WTC11 (cell line): Measurements from ENCODE around the gene PICK1. TPM values are rescaled to one million over a fixed set of nuclear protein-coding genes. Genes with fewer than 3 reads are reported as not detected.

ENCODE experiments used
- ATF3 ChIP-seq: sonication (generic); formaldehyde crosslinking; conservative IDR thresholded peaks from 2 replicates; pipeline ENCODE4 v1.8.1; 2022; ENCODE audit warnings: mild to moderate bottlenecking, missing genetic modification reagents
- ATF6 ChIP-seq: sonication (generic); formaldehyde crosslinking; IDR thresholded peaks from 2 replicates; pipeline ENCODE4 v1.8.1; 2023; ENCODE audit warnings: mild to moderate bottlenecking, missing genetic modification reagents
- CREM ChIP-seq: sonication (generic); formaldehyde crosslinking; IDR thresholded peaks from 2 replicates; pipeline ENCODE4 v1.8.1; 2022; ENCODE audit warnings: mild to moderate bottlenecking, missing genetic modification reagents, moderate library complexity
- CTCF ChIP-seq: fragments of 200-600 bp; IDR thresholded peaks from 2 replicates; pipeline ENCODE4 v1.8.0; 2022; ENCODE audit warnings: antibody characterized with exemption
- E2F5 ChIP-seq: sonication (generic); formaldehyde crosslinking; IDR thresholded peaks from 2 replicates; pipeline ENCODE4 v1.8.1; 2022; ENCODE audit warnings: mild to moderate bottlenecking, moderate library complexity, missing genetic modification reagents
- GRHL2 ChIP-seq: fragments of 250-450 bp; sonication (Bioruptor Pico); IDR thresholded peaks from 2 replicates; pipeline ENCODE4 v1.8.0; 2022; ENCODE audit warnings: mild to moderate bottlenecking, moderate library complexity; ENCODE audit not compliant: insufficient replicate concordance, severe bottlenecking
- HMGXB4 ChIP-seq: sonication (generic); formaldehyde crosslinking; IDR thresholded peaks from 2 replicates; pipeline ENCODE4 v1.8.1; 2023; ENCODE audit warnings: mild to moderate bottlenecking, moderate library complexity, missing genetic modification reagents
- JAZF1 ChIP-seq: fragments of 250-450 bp; sonication (Bioruptor Pico); IDR thresholded peaks from 2 replicates; pipeline ENCODE4 v1.9.0; 2021; ENCODE audit warnings: moderate library complexity, mild to moderate bottlenecking, inconsistent platforms
- MYBL2 ChIP-seq: sonication (generic); formaldehyde crosslinking; IDR thresholded peaks from 2 replicates; pipeline ENCODE4 v1.8.1; 2023; ENCODE audit warnings: mild to moderate bottlenecking, moderate library complexity, missing genetic modification reagents
- ZNF281 ChIP-seq: sonication (generic); formaldehyde crosslinking; IDR thresholded peaks from 2 replicates; pipeline ENCODE4 v1.8.0; 2023; ENCODE audit warnings: mild to moderate bottlenecking, missing genetic modification reagents
- ZNF512 ChIP-seq: sonication (generic); formaldehyde crosslinking; IDR thresholded peaks from 2 replicates; pipeline ENCODE4 v1.8.1; 2022; ENCODE audit warnings: missing genetic modification reagents, borderline replicate concordance
- ZNF532 ChIP-seq: fragments of 250-450 bp; sonication (Bioruptor Pico); IDR thresholded peaks from 2 replicates; pipeline ENCODE4 v1.9.0; 2021; ENCODE audit warnings: mild to moderate bottlenecking, borderline replicate concordance
- ZNF671 ChIP-seq: fragments of 250-450 bp; sonication (Bioruptor Pico); IDR thresholded peaks from 2 replicates; pipeline ENCODE4 v1.8.0; 2021; ENCODE audit warnings: mild to moderate bottlenecking
- total RNA-seq: library from RNA; stranded (reverse); gene quantifications from 3 replicates; pipeline ENCODE4 v1.2.3, GENCODE V29; 2021

Gene PICK1
- total RNA-seq, 1 experiment from 2014 or later = 33.4 TPM

GRCh38 chr22:38111925-38112355 lies 54.7 kb downstream of the PICK1 start (continued):
- no peak for TF ChIP-seq ATF6 (CRISPR knock-in tag)
- TF ChIP-seq JAZF1 (CRISPR knock-in tag) = no peak
- no peak for TF ChIP-seq ZNF532 (CRISPR knock-in tag)
- TF ChIP-seq GRHL2 (CRISPR knock-in tag) = no peak
- no peak for TF ChIP-seq ZNF671 (CRISPR knock-in tag)
- TF ChIP-seq ZNF281 = no peak
- no peak for TF ChIP-seq CREM (CRISPR knock-in tag)
- TF ChIP-seq CTCF = no peak
- TF ChIP-seq ATF3 (CRISPR knock-in tag) = no peak
- no peak for TF ChIP-seq E2F5 (CRISPR knock-in tag)
- no peak for TF ChIP-seq HMGXB4 (CRISPR knock-in tag)
- no peak for TF ChIP-seq ZNF512 (CRISPR knock-in tag)
- no peak for TF ChIP-seq MYBL2 (CRISPR knock-in tag)
